K562 (cell line): ENCODE measurements around the gene HMG20B. TPM values are rescaled to one million over a fixed set of nuclear protein-coding genes. Genes with fewer than 3 reads are reported as not detected.
A peak's percentile ranks its signal among the peaks of the same experiment; 100 is the strongest.

Source experiments
- FUS ChIP-seq: fragments of 200-400 bp; formaldehyde crosslinking; optimal IDR thresholded peaks from 2 replicates; pipeline ENCODE3; 2017; ENCODE audit warnings: low read depth, low read length
- ILK ChIP-seq: fragments of 450-650 bp; IDR thresholded peaks from 2 replicates; pipeline ENCODE4 v1.6.1; 2016; ENCODE audit warnings: missing genetic modification characterization, low read depth, mild to moderate bottlenecking, missing compliant biosample characterization, moderate library complexity, borderline replicate concordance
- MCM2 ChIP-seq: fragments of 450-650 bp; IDR thresholded peaks from 2 replicates; pipeline ENCODE4 v1.6.1; 2017; ENCODE audit warnings: low read depth, mild to moderate bottlenecking
- NFE2L1 ChIP-seq: fragments of 450-650 bp; IDR thresholded peaks from 2 replicates; pipeline ENCODE4 v1.6.1; 2016; ENCODE audit warnings: missing genetic modification characterization, low read depth, mild to moderate bottlenecking, missing compliant biosample characterization, moderate library complexity, borderline replicate concordance
- POLR2B ChIP-seq: fragments of 450-650 bp; IDR thresholded peaks from 2 replicates; pipeline ENCODE4 v1.6.1; 2018; ENCODE audit warnings: low read depth; ENCODE audit not compliant: partially characterized antibody
- RBFOX2 ChIP-seq: fragments of 200-400 bp; formaldehyde crosslinking; IDR thresholded peaks from 2 replicates; pipeline ENCODE4 v1.6.1; 2017; ENCODE audit warnings: low read depth, mild to moderate bottlenecking, low read length, moderate library complexity
- RREB1 ChIP-seq: fragments of 250-450 bp; sonication (Bioruptor Pico); IDR thresholded peaks from 2 replicates; pipeline ENCODE4 v1.4.0; 2020
- SMC3 ChIP-seq: conservative IDR thresholded peaks from 2 replicates; pipeline ENCODE4 v1.6.1; 2011; ENCODE audit warnings: low read depth, low read length, improper control_type of control experiment; ENCODE audit not compliant: insufficient read depth
- SNIP1 ChIP-seq: fragments of 450-650 bp; IDR thresholded peaks from 2 replicates; pipeline ENCODE4 v1.7.1; 2017; ENCODE audit warnings: low read depth, mild to moderate bottlenecking
- ZNF184 ChIP-seq: sonication (generic); formaldehyde crosslinking; IDR thresholded peaks from 2 replicates; pipeline ENCODE4 v1.5.0; 2020; ENCODE audit warnings: missing genetic modification reagents
- ZNF24 ChIP-seq: fragments of 450-650 bp; IDR thresholded peaks from 2 replicates; pipeline ENCODE4 v1.6.1; 2016
- ZNF740 ChIP-seq, 3 experiments: fragments of 200-800 bp in 1 of 3; sonication (Bioruptor generic) in 1 of 3; sonication (generic) in 1 of 3; formaldehyde crosslinking in 1 of 3; IDR thresholded peaks; 2 replicates each; pipeline versions ENCODE4 v1.6.1 to v1.8.0; 2016 to 2022; ENCODE audit warnings: mild to moderate bottlenecking in 2 of 3, missing compliant biosample characterization in 2 of 3, missing genetic modification characterization in 2 of 3, missing genetic modification reagents in 1 of 3
- polyA plus RNA-seq, 8 experiments: library from polyadenylated mRNA; depleted of rRNA in 4 of 8; stranded (reverse) in 5 of 8; unstranded in 3 of 8; fragments of >200 nt; fragmentation: Nextera tagmentation in 2 of 8; fragmentation: Illumina TruSeq in 1 of 8; extraction: Ambion mirVana in 2 of 8; extraction: Trizol in 1 of 8; gene quantifications; 2 replicates each; pipeline versions ENCODE4 v1.2.1 to v1.2.3, GENCODE V29; 2011 to 2014; ENCODE audit warnings: inconsistent platforms in 1 of 8, missing spikeins in 1 of 8
- total RNA-seq, 7 experiments: library from RNA; depleted of rRNA in 6 of 7; stranded (reverse); fragments of >200 nt in 6 of 7; fragmentation: Illumina TruSeq in 2 of 7; extraction: Trizol in 2 of 7; gene quantifications; 2 replicates each; pipeline versions ENCODE4 v1.2.1 to v1.2.3, GENCODE V29; 2011 to 2021; ENCODE audit warnings: low replicate concordance in 1 of 7
- TF ChIP-seq, protein P1 (sequence below): fragments of 150-350 bp; IDR thresholded peaks from 2 replicates; pipeline ENCODE4 v1.6.1; 2014; ENCODE audit warnings: low read depth, mild to moderate bottlenecking, low read length, borderline replicate concordance

HMG20B gene
- total and polyA plus RNA-seq, 9 of the 15 experiments (the other 6 are each of a cell fraction or from before 2014, with no cell fraction given): 0.35 to 172 (median 38.6) TPM

DNA sequence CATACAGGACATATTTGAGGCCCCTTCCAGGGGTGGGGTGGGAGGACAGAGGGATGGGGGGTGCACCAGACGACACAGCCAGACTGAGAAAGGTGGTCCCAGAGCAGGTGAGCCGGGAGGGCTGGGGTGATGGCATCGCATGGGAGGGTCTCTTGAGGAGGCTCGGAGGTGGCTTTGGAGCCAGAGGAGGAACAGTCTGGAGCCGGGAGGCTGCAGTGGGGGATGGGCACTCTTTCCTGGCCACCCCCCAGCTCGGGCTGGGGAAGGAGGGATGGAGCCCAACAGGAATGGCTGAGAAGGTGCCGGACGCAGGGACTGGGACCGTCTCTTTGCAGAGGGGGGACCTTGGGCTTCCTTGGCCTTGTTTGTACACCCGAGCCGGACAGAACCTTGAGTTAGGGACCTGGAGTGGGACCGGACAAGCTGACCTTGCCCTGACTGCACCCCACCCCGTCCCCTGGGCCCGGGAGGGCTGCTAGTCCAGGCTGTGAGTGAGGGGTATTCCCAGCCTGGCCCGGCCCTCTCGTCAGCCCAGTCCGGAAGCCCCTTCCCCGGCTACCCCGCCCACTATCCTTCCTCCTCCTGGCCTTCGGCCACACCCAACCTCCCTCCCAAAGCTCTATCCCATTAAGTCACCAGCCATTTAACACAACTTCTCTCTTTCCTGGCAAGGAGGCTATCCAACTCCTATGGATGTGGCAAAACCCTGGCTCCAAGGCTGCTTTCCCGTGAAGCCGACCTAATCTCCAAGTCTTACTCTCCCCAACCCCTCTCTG, 34.7 kb downstream of the HMG20B start (continued):
- TF ChIP-seq, protein P1, sequence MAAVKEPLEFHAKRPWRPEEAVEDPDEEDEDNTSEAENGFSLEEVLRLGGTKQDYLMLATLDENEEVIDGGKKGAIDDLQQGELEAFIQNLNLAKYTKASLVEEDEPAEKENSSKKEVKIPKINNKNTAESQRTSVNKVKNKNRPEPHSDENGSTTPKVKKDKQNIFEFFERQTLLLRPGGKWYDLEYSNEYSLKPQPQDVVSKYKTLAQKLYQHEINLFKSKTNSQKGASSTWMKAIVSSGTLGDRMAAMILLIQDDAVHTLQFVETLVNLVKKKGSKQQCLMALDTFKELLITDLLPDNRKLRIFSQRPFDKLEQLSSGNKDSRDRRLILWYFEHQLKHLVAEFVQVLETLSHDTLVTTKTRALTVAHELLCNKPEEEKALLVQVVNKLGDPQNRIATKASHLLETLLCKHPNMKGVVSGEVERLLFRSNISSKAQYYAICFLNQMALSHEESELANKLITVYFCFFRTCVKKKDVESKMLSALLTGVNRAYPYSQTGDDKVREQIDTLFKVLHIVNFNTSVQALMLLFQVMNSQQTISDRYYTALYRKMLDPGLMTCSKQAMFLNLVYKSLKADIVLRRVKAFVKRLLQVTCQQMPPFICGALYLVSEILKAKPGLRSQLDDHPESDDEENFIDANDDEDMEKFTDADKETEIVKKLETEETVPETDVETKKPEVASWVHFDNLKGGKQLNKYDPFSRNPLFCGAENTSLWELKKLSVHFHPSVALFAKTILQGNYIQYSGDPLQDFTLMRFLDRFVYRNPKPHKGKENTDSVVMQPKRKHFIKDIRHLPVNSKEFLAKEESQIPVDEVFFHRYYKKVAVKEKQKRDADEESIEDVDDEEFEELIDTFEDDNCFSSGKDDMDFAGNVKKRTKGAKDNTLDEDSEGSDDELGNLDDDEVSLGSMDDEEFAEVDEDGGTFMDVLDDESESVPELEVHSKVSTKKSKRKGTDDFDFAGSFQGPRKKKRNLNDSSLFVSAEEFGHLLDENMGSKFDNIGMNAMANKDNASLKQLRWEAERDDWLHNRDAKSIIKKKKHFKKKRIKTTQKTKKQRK: no peak
- TF ChIP-seq ZNF24 (no peak), RREB1 (CRISPR knock-in tag) (peak; percentile 78), MCM2 (no peak), NFE2L1 (tag) (no peak), SNIP1 (0 out of 2 replicates have a peak, but pooled peaks have one; percentile 46), ILK (tag) (no peak), POLR2B (peak; percentile 66), SMC3 (no peak), ZNF184 (CRISPR knock-in tag) (no peak), RBFOX2 (peak; percentile 45), ZNF740 (CRISPR knock-in tag; IDR thresholded peaks at IDR 0.05) (peak; percentile 80; the same call in 1 of the 2 replicates), ZNF740 (tag; IDR thresholded peaks at IDR 0.05) (peak in 1 of 2 experiments; percentile 79; a peak in 2 of 4 replicates), FUS (no peak)
